WTC11 (cell line): ENCODE results near the gene ALPI. TPM values are rescaled to one million over a fixed set of nuclear protein-coding genes. Genes with fewer than 3 reads are reported as not detected.

Experiments used
- ATAC-seq: fragments of 200-7000 bp; cut with Tn5 transposase; 2 replicates; pipeline ENCODE4 v1.10.0; 2021; ENCODE audit warnings: mild to moderate bottlenecking, moderate library complexity
- CTCF ChIA-PET: fragments of 300-600 bp; sonication (Branson Sonifier 250); formaldehyde crosslinking; loops from one replicate; lab custom pipeline; 2021; ENCODE audit warnings: antibody characterized with exemption; lab: Charles Lee
- POLR2A ChIA-PET: fragments of 350-600 bp; sonication (Branson Sonifier 250); formaldehyde crosslinking; loops from one replicate; lab custom pipeline; 2021; ENCODE audit warnings: antibody characterized with exemption; lab: Charles Lee
- DNase-seq: peaks from one replicate; pipeline ENCODE4 v3.0.0; 2021; ENCODE audit warnings: low spot score
- H3K27ac Mint-ChIP-seq: 2 replicates; pipeline ENCODE4 v1.8.0; 2021; ENCODE audit warnings: mixed read lengths
- H3K27me3 Mint-ChIP-seq: 2 replicates; pipeline ENCODE4 v1.8.0; 2021; ENCODE audit warnings: low read depth, mild to moderate bottlenecking, moderate library complexity, mixed read lengths
- H3K36me3 Mint-ChIP-seq: 2 replicates; pipeline ENCODE4 v1.8.0; 2021; ENCODE audit warnings: mixed read lengths
- H3K4me1 Mint-ChIP-seq: 2 replicates; pipeline ENCODE4 v1.8.0; 2022; ENCODE audit warnings: mixed read lengths
- H3K4me3 Mint-ChIP-seq: 2 replicates; pipeline ENCODE4 v1.8.0; 2021; ENCODE audit warnings: mild to moderate bottlenecking, moderate library complexity, mixed read lengths
- H3K9me3 Mint-ChIP-seq: 2 replicates; pipeline ENCODE4 v1.8.0; 2021; ENCODE audit warnings: mixed read lengths
- ATF6 ChIP-seq: sonication (generic); formaldehyde crosslinking; IDR thresholded peaks from 2 replicates; pipeline ENCODE4 v1.8.1; 2023; ENCODE audit warnings: mild to moderate bottlenecking, missing genetic modification reagents
- ESRRA ChIP-seq: sonication (generic); formaldehyde crosslinking; IDR thresholded peaks from 2 replicates; pipeline ENCODE4 v1.8.1; 2022; ENCODE audit warnings: mild to moderate bottlenecking, missing genetic modification reagents, borderline replicate concordance
- GRHL2 ChIP-seq: fragments of 250-450 bp; sonication (Bioruptor Pico); IDR thresholded peaks from 2 replicates; pipeline ENCODE4 v1.8.0; 2022; ENCODE audit warnings: mild to moderate bottlenecking, moderate library complexity; ENCODE audit not compliant: insufficient replicate concordance, severe bottlenecking
- HMGA2 ChIP-seq: fragments of 250-450 bp; sonication (Bioruptor Pico); IDR thresholded peaks from 2 replicates; pipeline ENCODE4 v1.4.0; 2021; ENCODE audit warnings: mild to moderate bottlenecking, moderate library complexity
- IRF2 ChIP-seq: sonication (generic); formaldehyde crosslinking; IDR thresholded peaks from 2 replicates; pipeline ENCODE4 v1.8.0; 2022; ENCODE audit warnings: low read depth, missing genetic modification reagents, borderline replicate concordance
- JAZF1 ChIP-seq: fragments of 250-450 bp; sonication (Bioruptor Pico); IDR thresholded peaks from 2 replicates; pipeline ENCODE4 v1.9.0; 2021; ENCODE audit warnings: moderate library complexity, mild to moderate bottlenecking, inconsistent platforms
- JUN ChIP-seq: sonication (generic); formaldehyde crosslinking; IDR thresholded peaks from 2 replicates; pipeline ENCODE4 v1.8.0; 2023; ENCODE audit warnings: mild to moderate bottlenecking, missing genetic modification reagents
- MYBL2 ChIP-seq: sonication (generic); formaldehyde crosslinking; IDR thresholded peaks from 2 replicates; pipeline ENCODE4 v1.8.1; 2023; ENCODE audit warnings: mild to moderate bottlenecking, moderate library complexity, missing genetic modification reagents
- NFYB ChIP-seq: sonication (generic); formaldehyde crosslinking; conservative IDR thresholded peaks from 2 replicates; pipeline ENCODE4 v1.8.0; 2022; ENCODE audit warnings: low read depth, missing genetic modification reagents
- SMAD4 ChIP-seq: sonication (generic); formaldehyde crosslinking; IDR thresholded peaks from 2 replicates; pipeline ENCODE4 v1.8.0; 2022; ENCODE audit warnings: mild to moderate bottlenecking, missing genetic modification reagents
- SP1 ChIP-seq: sonication (generic); formaldehyde crosslinking; conservative IDR thresholded peaks from 2 replicates; pipeline ENCODE4 v1.8.1; 2022; ENCODE audit warnings: missing genetic modification reagents
- TEAD1 ChIP-seq: sonication (generic); formaldehyde crosslinking; IDR thresholded peaks from 2 replicates; pipeline ENCODE4 v1.8.0; 2022; ENCODE audit warnings: mild to moderate bottlenecking, missing genetic modification reagents
- ZNF121 ChIP-seq: sonication (generic); formaldehyde crosslinking; IDR thresholded peaks from 2 replicates; pipeline ENCODE4 v1.8.0; 2023; ENCODE audit warnings: missing genetic modification reagents
- ZNF232 ChIP-seq: sonication (generic); formaldehyde crosslinking; IDR thresholded peaks from 2 replicates; pipeline ENCODE4 v1.8.0; 2022; ENCODE audit warnings: mild to moderate bottlenecking, missing genetic modification reagents
- ZNF317 ChIP-seq: sonication (generic); formaldehyde crosslinking; IDR thresholded peaks from 2 replicates; pipeline ENCODE4 v1.8.1; 2023; ENCODE audit warnings: low read depth, mild to moderate bottlenecking, moderate library complexity, missing genetic modification reagents, borderline replicate concordance
- total RNA-seq: library from RNA; stranded (reverse); gene quantifications from 3 replicates; pipeline ENCODE4 v1.2.3, GENCODE V29; 2021
- TF ChIP-seq, protein P1 (sequence below): fragments of 250-450 bp; sonication (Bioruptor Pico); IDR thresholded peaks from 2 replicates; pipeline ENCODE4 v2.1.2; 2022; ENCODE audit warnings: mild to moderate bottlenecking, moderate library complexity
- TF ChIP-seq, protein P2 (sequence below): sonication (generic); formaldehyde crosslinking; IDR thresholded peaks from 2 replicates; pipeline ENCODE4 v1.8.0; 2023; ENCODE audit warnings: missing genetic modification reagents
- TF ChIP-seq, protein P3 (sequence below): fragments of 250-450 bp; sonication (Bioruptor Pico); IDR thresholded peaks from 2 replicates; pipeline ENCODE4 v1.9.0; 2021; ENCODE audit warnings: mild to moderate bottlenecking
- TF ChIP-seq, protein P4 (sequence below): sonication (generic); formaldehyde crosslinking; IDR thresholded peaks from 2 replicates; pipeline ENCODE4 v1.8.0; 2022; ENCODE audit warnings: mild to moderate bottlenecking, missing genetic modification reagents

The ALPI gene
- total RNA-seq, 1 experiment from 2014 or later = not detected

GRCh38 chr2:232435375-232435648 is 20.6 kb upstream of the ALPI start (continued):
- TF ChIP-seq JAZF1 (CRISPR knock-in tag) = no peak
- TF ChIP-seq JUN = no peak

- H3K4me3 Mint-ChIP-seq = no peak overlapping the region
- H3K9me3 Mint-ChIP-seq = no peaks in the 10 kb centered on the region
- peaks cover 3% of the 10 kb centered on the region; the same call in 1 of the 2 replicates for H3K27me3 Mint-ChIP-seq
- H3K27ac Mint-ChIP-seq = no peak overlapping the region
- DNase-seq (no peak), ATAC-seq (no peak)
- TF ChIP-seq ZNF121 (CRISPR knock-in tag) = no peak
- no peak for TF ChIP-seq MYBL2 (CRISPR knock-in tag)
- TF ChIP-seq IRF2 (CRISPR knock-in tag) = no peak
- TF ChIP-seq, protein P1, sequence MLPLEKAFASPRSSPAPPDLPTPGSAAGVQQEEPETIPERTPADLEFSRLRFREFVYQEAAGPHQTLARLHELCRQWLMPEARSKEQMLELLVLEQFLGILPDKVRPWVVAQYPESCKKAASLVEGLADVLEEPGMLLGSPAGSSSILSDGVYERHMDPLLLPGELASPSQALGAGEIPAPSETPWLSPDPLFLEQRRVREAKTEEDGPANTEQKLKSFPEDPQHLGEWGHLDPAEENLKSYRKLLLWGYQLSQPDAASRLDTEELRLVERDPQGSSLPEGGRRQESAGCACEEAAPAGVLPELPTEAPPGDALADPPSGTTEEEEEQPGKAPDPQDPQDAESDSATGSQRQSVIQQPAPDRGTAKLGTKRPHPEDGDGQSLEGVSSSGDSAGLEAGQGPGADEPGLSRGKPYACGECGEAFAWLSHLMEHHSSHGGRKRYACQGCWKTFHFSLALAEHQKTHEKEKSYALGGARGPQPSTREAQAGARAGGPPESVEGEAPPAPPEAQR (CRISPR knock-in tag) = no peak
- TF ChIP-seq SP1 = no peak
- TF ChIP-seq, protein P2, sequence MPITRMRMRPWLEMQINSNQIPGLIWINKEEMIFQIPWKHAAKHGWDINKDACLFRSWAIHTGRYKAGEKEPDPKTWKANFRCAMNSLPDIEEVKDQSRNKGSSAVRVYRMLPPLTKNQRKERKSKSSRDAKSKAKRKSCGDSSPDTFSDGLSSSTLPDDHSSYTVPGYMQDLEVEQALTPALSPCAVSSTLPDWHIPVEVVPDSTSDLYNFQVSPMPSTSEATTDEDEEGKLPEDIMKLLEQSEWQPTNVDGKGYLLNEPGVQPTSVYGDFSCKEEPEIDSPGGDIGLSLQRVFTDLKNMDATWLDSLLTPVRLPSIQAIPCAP (CRISPR knock-in tag) = no peak
- TF ChIP-seq TEAD1 = no peak
- TF ChIP-seq, protein P3, sequence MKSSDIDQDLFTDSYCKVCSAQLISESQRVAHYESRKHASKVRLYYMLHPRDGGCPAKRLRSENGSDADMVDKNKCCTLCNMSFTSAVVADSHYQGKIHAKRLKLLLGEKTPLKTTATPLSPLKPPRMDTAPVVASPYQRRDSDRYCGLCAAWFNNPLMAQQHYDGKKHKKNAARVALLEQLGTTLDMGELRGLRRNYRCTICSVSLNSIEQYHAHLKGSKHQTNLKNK (CRISPR knock-in tag) = no peak
- TF ChIP-seq, all 79 proteins: peak for 0
- peaks cover 14% of the 10 kb centered on the region for H3K4me1 Mint-ChIP-seq
- POLR2A ChIA-PET = interaction anchor here (1.1 to 2.4 kb wide), 2 partner anchors 14 to 69 kb away, joined by 4 to 6 read pairs; no protein-coding TSS in a partner anchor
- H3K36me3 Mint-ChIP-seq = no peaks in the 10 kb centered on the region
- CTCF ChIA-PET = interaction anchor here (0.7 to 5.1 kb wide), 6 partner anchors 11 to 535 kb away, joined by 3 to 75 read pairs (median 9); partner anchors contain the start of gene PRSS56
Observed at GRCh38 chr2:232435805-232436204, 20.1 kb upstream of the ALPI start.

GRCh38 chr2:232436381-232437194 is 19.4 kb upstream of the ALPI start:
- no peak for DNase-seq
- TF ChIP-seq ZNF232 (CRISPR knock-in tag) = no peak
- TF ChIP-seq ZNF317 (CRISPR knock-in tag) = no peak
- TF ChIP-seq NFYB (CRISPR knock-in tag) = no peak
- no peak for TF ChIP-seq ATF6
- TF ChIP-seq, protein P4, sequence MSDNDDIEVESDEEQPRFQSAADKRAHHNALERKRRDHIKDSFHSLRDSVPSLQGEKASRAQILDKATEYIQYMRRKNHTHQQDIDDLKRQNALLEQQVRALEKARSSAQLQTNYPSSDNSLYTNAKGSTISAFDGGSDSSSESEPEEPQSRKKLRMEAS = no peak
- ChIA-PET POLR2A (interaction anchor here (2.4 kb wide), 1 partner anchor 69 kb away, joined by 6 read pairs; no protein-coding TSS in a partner anchor), CTCF (interaction anchor here (0.6 to 5.1 kb wide), 23 partner anchors 9 to 536 kb away, joined by 3 to 75 read pairs (median 3); partner anchors contain the start of genes ALPP and PRSS56)
- H3K27ac Mint-ChIP-seq = no peak overlapping the region
- no peaks in the 10 kb centered on the region for H3K36me3 Mint-ChIP-seq
- peaks cover 3% of the 10 kb centered on the region; the same call in 1 of the 2 replicates for H3K27me3 Mint-ChIP-seq
- H3K9me3 Mint-ChIP-seq = no peaks in the 10 kb centered on the region
- no peak for ATAC-seq
- H3K4me3 Mint-ChIP-seq = no peak overlapping the region
- peaks cover 14% of the 10 kb centered on the region for H3K4me1 Mint-ChIP-seq

DNA sequence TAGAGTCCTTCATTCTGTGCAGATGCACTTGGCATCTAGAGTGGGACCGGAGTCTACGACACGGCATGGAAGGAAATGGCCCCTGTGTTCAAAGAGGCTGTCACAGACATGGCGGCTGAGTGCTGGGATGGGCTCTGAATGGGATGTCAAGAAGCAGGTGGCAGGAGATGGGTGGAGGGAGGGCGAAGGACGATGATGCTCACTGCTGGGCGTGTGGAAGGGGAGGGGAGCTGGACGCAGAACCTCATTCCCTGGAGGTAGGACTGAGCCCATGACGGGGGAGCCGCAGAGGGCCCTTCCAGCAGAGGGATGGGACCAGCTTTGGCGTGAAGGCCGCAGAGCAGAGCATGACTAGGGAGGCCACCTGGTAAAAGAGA is 18.8 kb upstream of the ALPI start:
- H3K27ac Mint-ChIP-seq = no peak overlapping the region; the same call in 1 of the 2 replicates
- TF ChIP-seq GRHL2 (CRISPR knock-in tag) = no peak
- TF ChIP-seq, protein P2 (CRISPR knock-in tag) = no peak
- no peak for TF ChIP-seq HMGA2 (CRISPR knock-in tag)
- no peak for TF ChIP-seq ESRRA (CRISPR knock-in tag)
- no peak for TF ChIP-seq SMAD4 (CRISPR knock-in tag)
- no peak for TF ChIP-seq IRF2 (CRISPR knock-in tag)
- TF ChIP-seq, protein P3 (CRISPR knock-in tag) = no peak

More for the DNA sequence above, 18.8 kb upstream of the ALPI start:
- no peak for DNase-seq
- ChIA-PET POLR2A (interaction anchor here (2.4 kb wide), 1 partner anchor 70 kb away, joined by 6 read pairs; no protein-coding TSS in a partner anchor), CTCF (interaction anchor here (0.6 to 5.1 kb wide), 23 partner anchors 9 to 536 kb away, joined by 3 to 75 read pairs (median 3); partner anchors contain the start of genes ALPP and PRSS56)
- H3K9me3 Mint-ChIP-seq = no peaks in the 10 kb centered on the region
- no peaks in the 10 kb centered on the region for H3K36me3 Mint-ChIP-seq
- no peak overlapping the region for H3K4me3 Mint-ChIP-seq
- peaks cover 14% of the 10 kb centered on the region for H3K4me1 Mint-ChIP-seq
- no peak for ATAC-seq
- peaks cover 3% of the 10 kb centered on the region; the same call in 1 of the 2 replicates for H3K27me3 Mint-ChIP-seq
